GM18517 (cell line): ENCODE data around the gene CD99L2.

Source experiments
- ATAC-seq: cut with Tn5 transposase; IDR thresholded peaks from one replicate; pipeline ENCODE4 v1.9.1; 2021; ENCODE audit warnings: mild to moderate bottlenecking, moderate library complexity; ENCODE audit not compliant: unreplicated experiment

The CD99L2 gene

DNA sequence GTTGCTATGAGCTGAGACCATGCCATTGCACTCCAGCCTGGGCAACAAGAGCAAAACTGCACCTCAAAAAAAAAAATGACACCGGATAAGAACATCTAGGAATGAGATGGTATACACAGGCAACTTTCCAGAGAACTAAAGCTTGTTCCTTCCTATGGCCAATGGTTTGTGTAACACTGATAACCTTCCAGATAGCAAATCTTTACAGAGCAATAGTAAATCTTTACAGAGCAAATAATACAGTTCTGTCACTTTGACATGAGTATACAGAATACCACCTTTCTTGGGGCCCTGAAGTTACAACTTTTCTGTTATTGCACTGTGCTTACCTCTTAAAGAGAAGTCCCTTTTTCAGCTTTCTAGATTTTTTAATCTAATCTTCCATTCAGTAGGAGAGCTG lies 91.6 kb downstream of the CD99L2 start:
- no peak for ATAC-seq

GRCh38 chrX:150805736-150806135 lies 92.7 kb downstream of the CD99L2 start:
- no peak for ATAC-seq

DNA sequence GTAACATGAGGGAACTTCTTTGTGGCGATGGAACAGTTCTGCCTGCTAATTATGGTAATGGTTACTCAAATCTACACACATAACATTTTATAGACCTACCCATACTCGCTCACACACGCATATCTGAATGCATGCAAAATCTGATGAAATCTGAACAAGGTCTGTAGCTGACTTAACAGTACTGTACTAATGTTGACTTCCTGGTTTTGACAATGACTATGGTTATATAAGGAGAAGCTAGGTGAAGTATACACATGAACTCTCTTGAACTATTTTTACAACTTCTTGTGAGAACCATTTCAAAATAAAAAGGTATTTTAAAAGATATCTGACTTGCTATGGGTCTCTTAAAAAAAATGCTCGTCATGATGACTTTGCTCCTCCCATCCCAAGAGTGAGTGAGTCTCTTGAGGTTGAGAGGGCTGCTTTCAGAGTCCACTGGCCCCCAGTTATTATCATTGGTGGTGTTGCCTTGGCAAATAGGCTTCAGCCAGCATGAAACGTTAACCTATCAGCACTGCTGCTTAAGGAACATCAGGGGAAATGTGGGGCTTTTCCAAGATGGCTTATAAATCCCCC lies 105.4 kb downstream of the CD99L2 start:
- ATAC-seq = no peak

DNA sequence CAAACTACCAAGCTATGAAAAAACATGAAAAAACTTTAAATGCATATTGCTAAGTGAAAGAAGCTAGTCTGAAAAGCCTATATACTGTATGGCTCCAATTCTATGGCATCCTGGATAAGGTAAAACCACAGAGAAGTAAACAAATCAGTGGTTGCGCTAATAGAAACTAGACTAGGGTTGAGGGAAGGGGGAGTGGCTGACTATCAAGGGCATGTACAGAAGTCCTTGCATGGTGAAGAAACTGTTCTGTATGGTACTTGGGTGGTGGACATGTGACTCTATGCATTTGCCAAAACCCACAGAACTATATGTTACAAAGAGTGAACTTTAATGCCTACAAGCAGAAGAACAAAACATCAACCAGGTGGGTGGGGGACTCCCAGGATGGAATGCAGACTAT lies 108.4 kb downstream of the CD99L2 start:
- ATAC-seq = no peak

- no peak for ATAC-seq
These were observed 116.8 kb downstream of the CD99L2 start for GRCh38 chrX:150781677-150782076.

- ATAC-seq = no peak
These were observed 119.1 kb downstream of the CD99L2 start for GRCh38 chrX:150779385-150779784.

GRCh38 chrX:150777328-150777992 lies 121.0 kb downstream of the CD99L2 start:
- ATAC-seq = no peak

- ATAC-seq = no peak
These were observed 122.7 kb downstream of the CD99L2 start for GRCh38 chrX:150775569-150776350.

DNA sequence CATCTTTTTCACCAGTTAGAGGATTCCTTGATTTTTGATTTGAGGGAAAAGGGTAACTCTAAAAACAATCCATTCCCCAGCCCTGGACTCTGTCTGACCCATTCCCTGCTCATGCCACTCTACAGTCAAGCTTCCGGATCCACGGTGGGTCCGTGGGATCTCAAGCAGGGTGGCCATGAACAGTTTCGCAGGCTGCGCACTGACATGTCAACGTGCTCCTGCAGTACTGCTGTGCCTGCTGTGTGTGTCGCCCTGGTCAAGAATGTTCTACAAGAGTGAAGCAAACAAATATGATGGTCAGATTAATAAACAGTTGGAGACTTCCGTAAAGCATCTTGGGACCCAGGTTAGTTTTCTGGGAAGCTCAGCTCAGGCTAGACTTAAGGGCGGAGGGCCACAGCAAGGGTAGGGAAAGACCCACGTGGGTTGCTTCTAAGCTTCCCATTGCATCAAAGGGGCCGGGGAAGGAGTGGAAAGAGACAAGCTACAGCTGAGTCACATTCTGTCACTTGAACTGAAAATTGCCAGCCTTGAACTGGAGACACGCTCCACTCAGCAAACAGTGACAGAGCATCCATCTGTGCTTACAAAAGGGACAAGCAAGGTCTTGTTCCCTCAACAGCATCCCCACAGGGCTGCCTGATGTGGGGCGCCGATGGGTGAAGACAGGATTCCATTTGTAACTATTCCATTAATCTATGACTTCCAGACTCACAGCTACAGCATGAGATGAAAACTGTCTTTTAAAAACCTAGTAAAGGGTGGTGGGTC lies 123.5 kb downstream of the CD99L2 start:
- no peak for ATAC-seq

DNA sequence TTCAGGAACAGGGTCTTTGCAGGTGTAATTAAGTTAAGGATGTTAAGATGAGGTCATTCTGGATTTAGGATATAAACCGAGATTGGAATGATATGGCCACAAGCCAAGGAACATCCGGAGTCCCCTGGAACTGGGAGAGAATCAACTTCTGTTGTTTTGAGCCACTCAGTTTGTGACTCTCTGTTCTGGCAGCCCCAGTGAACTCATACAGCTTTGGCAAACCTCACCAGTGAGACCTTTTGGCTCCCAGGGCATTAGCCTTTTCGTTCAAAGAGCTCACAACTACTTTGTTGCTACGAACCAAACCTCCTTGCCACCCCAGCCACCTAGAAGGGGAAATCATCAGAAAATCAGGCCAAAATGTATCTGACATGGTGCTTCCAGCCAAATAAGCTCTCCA lies 124.8 kb downstream of the CD99L2 start:
- ATAC-seq = no peak

GRCh38 chrX:150773117-150773516 lies 125.4 kb downstream of the CD99L2 start:
- no peak for ATAC-seq

DNA sequence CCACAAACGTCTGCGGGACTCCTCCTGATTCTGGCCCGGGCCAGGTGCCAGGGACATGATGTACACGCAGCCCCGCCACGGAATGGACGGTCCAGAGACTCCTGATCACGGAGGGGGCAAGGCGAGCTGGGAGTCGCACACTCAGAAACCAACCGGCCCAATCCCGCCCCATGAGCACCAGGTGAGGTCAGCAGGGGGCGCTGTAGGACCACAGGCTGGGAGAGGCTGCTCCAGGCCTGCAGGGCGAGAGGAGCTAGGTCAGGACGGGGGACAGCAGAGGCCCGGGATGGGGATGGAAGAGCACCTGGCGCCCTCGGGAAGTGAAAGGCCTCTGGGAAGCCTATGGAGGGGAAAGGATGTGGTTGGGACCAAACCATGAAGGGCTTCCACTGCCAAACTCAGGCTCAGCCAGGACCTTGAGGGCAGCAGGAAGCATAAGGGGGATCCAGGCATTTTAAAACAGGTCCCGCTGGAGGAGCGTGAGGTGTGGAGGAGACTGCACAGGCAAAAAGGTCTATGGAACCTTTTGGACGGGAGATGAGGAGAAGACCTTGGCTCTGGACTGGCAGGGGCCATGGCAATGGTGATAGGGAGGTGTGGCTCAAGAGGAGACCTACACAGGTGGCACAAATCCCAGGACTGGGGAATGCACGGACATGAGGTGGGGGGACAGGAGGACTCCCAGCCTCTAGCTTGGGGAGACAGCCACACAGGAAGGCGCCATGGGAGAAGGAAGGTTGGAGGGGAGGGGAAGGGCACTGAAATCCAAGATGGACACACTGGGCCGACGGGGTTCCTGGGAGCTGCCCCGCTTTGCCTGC lies 126.1 kb downstream of the CD99L2 start:
- no peak for ATAC-seq

- ATAC-seq = no peak
These were observed 127.4 kb downstream of the CD99L2 start for GRCh38 chrX:150771116-150771515.

- no peak for ATAC-seq
These were observed 127.8 kb downstream of the CD99L2 start for GRCh38 chrX:150770623-150771022.

DNA sequence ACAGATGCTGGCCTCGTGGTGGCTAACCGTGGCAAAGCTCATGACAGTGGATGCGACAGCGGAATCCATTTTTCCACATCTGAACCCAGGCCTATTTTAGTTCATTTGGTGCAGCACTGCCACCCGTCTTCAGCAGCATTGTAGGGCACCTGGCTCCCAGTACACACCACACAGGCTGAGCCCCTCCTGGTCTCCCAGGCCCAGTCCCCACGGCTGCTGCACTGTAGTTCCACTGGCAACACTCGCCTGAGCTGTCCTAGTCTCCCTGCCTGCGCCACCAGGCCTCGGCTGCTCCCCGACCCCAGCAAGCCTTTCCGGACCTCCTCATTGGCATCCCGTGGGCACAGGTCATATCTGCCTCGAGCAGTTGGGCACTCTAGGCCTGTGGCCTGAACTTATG lies 129.1 kb downstream of the CD99L2 start:
- no peak for ATAC-seq

DNA sequence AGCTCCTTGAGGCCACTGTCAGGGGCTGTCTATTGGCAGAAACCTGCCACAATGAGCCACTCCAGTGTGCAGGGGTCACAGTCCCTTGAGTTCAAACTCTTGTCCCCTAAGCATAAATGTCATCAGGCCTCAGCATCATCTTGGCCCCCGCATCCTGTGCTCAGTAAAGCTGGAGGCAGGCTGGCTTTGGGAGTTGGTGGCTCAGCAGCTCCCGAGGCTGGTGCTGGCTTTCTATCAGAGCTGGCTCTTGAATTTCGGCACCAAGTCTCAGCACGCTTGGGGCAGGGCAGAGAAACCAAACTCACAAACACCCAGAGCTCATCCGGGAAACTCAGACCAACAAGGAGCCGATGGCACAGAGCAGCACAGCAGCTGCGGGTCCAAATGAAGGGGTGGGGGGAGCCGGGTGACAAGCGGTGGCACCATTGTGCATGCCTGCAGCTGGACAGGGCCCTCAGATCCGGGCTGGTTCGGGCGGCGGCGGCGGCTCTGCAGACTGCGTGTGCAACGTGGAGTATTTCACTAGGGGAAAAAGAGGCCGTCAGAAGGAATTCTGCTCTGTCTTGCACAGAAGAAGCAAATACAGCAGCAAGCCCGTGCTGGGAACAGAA lies 129.8 kb downstream of the CD99L2 start:
- no peak for ATAC-seq

DNA sequence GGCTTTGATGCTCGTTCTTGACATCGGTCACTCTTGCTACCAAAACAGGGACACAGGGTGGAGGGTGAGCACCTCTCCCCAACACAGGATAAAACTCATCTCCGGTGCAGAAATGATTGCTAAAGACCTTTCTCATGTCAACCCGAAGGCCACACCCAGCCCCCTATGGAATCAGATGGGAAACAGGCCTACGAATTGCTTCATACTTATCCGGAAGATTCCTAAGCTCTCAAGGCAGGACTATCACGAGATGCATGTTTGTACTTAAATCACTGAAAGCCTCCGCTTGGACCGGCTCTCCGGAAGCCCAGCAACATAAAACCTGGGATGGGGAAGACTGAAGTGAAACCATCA lies 130.4 kb downstream of the CD99L2 start:
- ATAC-seq = no peak

- no peak for ATAC-seq
These were observed 130.9 kb downstream of the CD99L2 start for GRCh38 chrX:150767475-150768131.

GRCh38 chrX:150767045-150767395 lies 131.4 kb downstream of the CD99L2 start:
- no peak for ATAC-seq
